Loucy (cell line): ENCODE data around the gene IREB2.
A peak's percentile ranks its signal among the peaks of the same experiment; 100 is the strongest.

Source experiments
- H2AFZ ChIP-seq: fragments of 200-600 bp; sonication (generic); 2 replicates; pipeline ENCODE4 v1.6.0; 2016; ENCODE audit warnings: antibody characterized with exemption, mild to moderate bottlenecking, low read length, moderate library complexity
- H3F3A ChIP-seq: fragments of 200-600 bp; 2 replicates; pipeline ENCODE4 v1.6.0; 2016; ENCODE audit warnings: antibody characterized with exemption, low read depth, mild to moderate bottlenecking
- H3K27me3 ChIP-seq: fragments of 200-600 bp; sonication (generic); 2 replicates; pipeline ENCODE4 v1.6.1; 2014; ENCODE audit warnings: low read length, mild to moderate bottlenecking; ENCODE audit not compliant: insufficient read depth, poor library complexity, severe bottlenecking
- H3K36me3 ChIP-seq: fragments of 200-600 bp; sonication (generic); 2 replicates; pipeline ENCODE4 v1.6.1; 2016; ENCODE audit warnings: low read length; ENCODE audit not compliant: insufficient read depth
- H3K4me1 ChIP-seq: fragments of 200-600 bp; sonication (generic); 2 replicates; pipeline ENCODE4 v1.5.1; 2014; ENCODE audit warnings: low read length, mild to moderate bottlenecking; ENCODE audit not compliant: insufficient read depth, poor library complexity, severe bottlenecking
- H3K4me2 ChIP-seq: fragments of 200-600 bp; sonication (generic); 2 replicates; pipeline ENCODE4 v1.6.0; 2014; ENCODE audit warnings: antibody characterized with exemption, low read length, low read depth, mild to moderate bottlenecking; ENCODE audit not compliant: poor library complexity, severe bottlenecking
- H3K4me3 ChIP-seq: fragments of 200-600 bp; sonication (generic); 2 replicates; pipeline ENCODE4 v1.5.1; 2014; ENCODE audit warnings: low read length, mild to moderate bottlenecking, mixed read lengths; ENCODE audit not compliant: poor library complexity, severe bottlenecking
- H3K79me2 ChIP-seq: fragments of 200-600 bp; sonication (generic); 2 replicates; pipeline ENCODE4 v1.6.1; 2014; ENCODE audit warnings: low read length; ENCODE audit not compliant: insufficient read depth
- H3K9ac ChIP-seq: fragments of 200-600 bp; sonication (generic); 2 replicates; pipeline ENCODE4 v1.6.0; 2014; ENCODE audit warnings: mild to moderate bottlenecking, low read depth, low read length, moderate library complexity; ENCODE audit not compliant: poor library complexity, severe bottlenecking
- H3K9me2 ChIP-seq: fragments of 200-600 bp; sonication (generic); replicated peaks from 2 replicates; pipeline ENCODE4 v1.6.1; 2016; ENCODE audit warnings: low read depth, low read length, mixed read lengths
- H3K9me3 ChIP-seq: fragments of 200-600 bp; sonication (generic); 2 replicates; pipeline ENCODE4 v1.6.1; 2014; ENCODE audit warnings: mild to moderate bottlenecking, antibody characterized with exemption, low read length, low read depth; ENCODE audit not compliant: insufficient read depth
- H4K20me1 ChIP-seq: fragments of 200-600 bp; sonication (generic); 2 replicates; pipeline ENCODE4 v1.6.0; 2014; ENCODE audit warnings: antibody characterized with exemption, low read length, mild to moderate bottlenecking; ENCODE audit not compliant: insufficient read depth, poor library complexity, severe bottlenecking
- CTCF ChIP-seq: fragments of 200-600 bp; sonication (generic); conservative IDR thresholded peaks from 2 replicates; pipeline ENCODE4 v1.5.1; 2014; ENCODE audit warnings: mild to moderate bottlenecking, antibody characterized with exemption, low read length
- EZH2phosphoT487 ChIP-seq: fragments of 200-600 bp; IDR thresholded peaks from 2 replicates; pipeline ENCODE4 v1.6.1; 2018; ENCODE audit warnings: antibody characterized with exemption, mild to moderate bottlenecking, moderate library complexity, borderline replicate concordance

IREB2 gene

GRCh38 chr15:78502641-78503040, 64.6 kb downstream of the IREB2 start:
- H3K9me2 ChIP-seq = no peaks in the 10 kb centered on the region
- H3K79me2 ChIP-seq = no peaks in the 10 kb centered on the region
- no peaks in the 10 kb centered on the region for H3K9me3 ChIP-seq
- peaks cover 17% of the 10 kb centered on the region; the same call in 1 of the 2 replicates for H3K36me3 ChIP-seq
- no peaks in the 10 kb centered on the region for H3K27me3 ChIP-seq
- no peak overlapping the region for H2AFZ ChIP-seq
- H3K4me1 ChIP-seq = peaks cover 1% of the 10 kb centered on the region
- peaks cover 3% of the 10 kb centered on the region for H4K20me1 ChIP-seq
- TF ChIP-seq CTCF (no peak), EZH2phosphoT487 (no peak)
- H3F3A ChIP-seq = no peaks in the 10 kb centered on the region
- H3K4me3 ChIP-seq = no peak overlapping the region
- no peak overlapping the region for H3K9ac ChIP-seq
- no peak overlapping the region for H3K4me2 ChIP-seq

GRCh38 chr15:78506971-78507830, 69.2 kb downstream of the IREB2 start, which contains the start of gene HYKK:
TSS of gene HYKK (plus strand) at chr15:78507577. CDS start at chr15:78513089, 5,512 bp downstream.
- Histone ChIP-seq H3K4me3 (peak within 1 kb of the TSS; percentile 69), H3K9ac (peak within 1 kb of the TSS; percentile 48), H3K9me2 (no peaks in the 10 kb centered on the region), H3K27me3 (no peaks in the 10 kb centered on the region), H3K36me3 (no peaks in the 10 kb centered on the region), H2AFZ (peak within 1 kb of the TSS; percentile 95), H3K4me1 (peaks cover 9% of the 10 kb centered on the region), H3K79me2 (no peaks in the 10 kb centered on the region), H4K20me1 (no peaks in the 10 kb centered on the region), H3F3A (no peaks in the 10 kb centered on the region), H3K9me3 (no peaks in the 10 kb centered on the region), H3K4me2 (peak within 1 kb of the TSS; percentile 93)
- TF ChIP-seq CTCF (0 out of 2 replicates have a peak, but pooled peaks have one; percentile 18), EZH2phosphoT487 (no peak)

- no peaks in the 10 kb centered on the region for H3K36me3 ChIP-seq
- H3K4me3 ChIP-seq = peak overlapping the region; percentile 69
- peak overlapping the region; percentile 93 for H3K4me2 ChIP-seq
- H3K9ac ChIP-seq = peak overlapping the region; percentile 48
- H3K27me3 ChIP-seq = no peaks in the 10 kb centered on the region
- peak overlapping the region; percentile 95 for H2AFZ ChIP-seq
- TF ChIP-seq CTCF (no peak), EZH2phosphoT487 (no peak)
- no peaks in the 10 kb centered on the region for H3K9me3 ChIP-seq
- H3K9me2 ChIP-seq = no peaks in the 10 kb centered on the region
- H3K79me2 ChIP-seq = no peaks in the 10 kb centered on the region
- peaks cover 9% of the 10 kb centered on the region for H3K4me1 ChIP-seq
- no peaks in the 10 kb centered on the region for H3F3A ChIP-seq
- H4K20me1 ChIP-seq = no peaks in the 10 kb centered on the region
Measured at GRCh38 chr15:78507831-78508160, 69.8 kb downstream of the IREB2 start.
